T-helper 2 cell treated with Interferon-gamma antibody and Interleukin-4, amounts not matched to agents 5 μg/mL and 100 μg/mL, for 36 hours (primary cell): ENCODE measurements around the gene TSPAN11.
"Not testable (repeated sequence)": the region's sequence is repeated elsewhere in the genome, so short reads cannot be mapped to it uniquely, and the experiment has no call there.

Experiments used
- DNase-seq: peaks from one replicate; pipeline ENCODE4 v3.0.0; 2021; ENCODE audit warnings: low spot score
- H3K27ac Mint-ChIP-seq: one replicate; pipeline ENCODE4 v1.8.0; 2021; ENCODE audit warnings: mild to moderate bottlenecking, mixed read lengths
- H3K27me3 Mint-ChIP-seq: one replicate; pipeline ENCODE4 v1.8.0; 2021; ENCODE audit warnings: low read depth, mixed read lengths
- H3K36me3 Mint-ChIP-seq: one replicate; pipeline ENCODE4 v1.8.0; 2021; ENCODE audit warnings: low read depth, mixed read lengths
- H3K4me1 Mint-ChIP-seq: one replicate; pipeline ENCODE4 v1.8.0; 2021; ENCODE audit warnings: low read depth, mixed read lengths
- H3K4me3 Mint-ChIP-seq: one replicate; pipeline ENCODE4 v1.8.0; 2022; ENCODE audit warnings: mild to moderate bottlenecking, moderate library complexity, mixed read lengths
- H3K9me3 Mint-ChIP-seq: one replicate; pipeline ENCODE4 v1.8.0; 2021; ENCODE audit warnings: mixed read lengths

The TSPAN11 gene

DNA sequence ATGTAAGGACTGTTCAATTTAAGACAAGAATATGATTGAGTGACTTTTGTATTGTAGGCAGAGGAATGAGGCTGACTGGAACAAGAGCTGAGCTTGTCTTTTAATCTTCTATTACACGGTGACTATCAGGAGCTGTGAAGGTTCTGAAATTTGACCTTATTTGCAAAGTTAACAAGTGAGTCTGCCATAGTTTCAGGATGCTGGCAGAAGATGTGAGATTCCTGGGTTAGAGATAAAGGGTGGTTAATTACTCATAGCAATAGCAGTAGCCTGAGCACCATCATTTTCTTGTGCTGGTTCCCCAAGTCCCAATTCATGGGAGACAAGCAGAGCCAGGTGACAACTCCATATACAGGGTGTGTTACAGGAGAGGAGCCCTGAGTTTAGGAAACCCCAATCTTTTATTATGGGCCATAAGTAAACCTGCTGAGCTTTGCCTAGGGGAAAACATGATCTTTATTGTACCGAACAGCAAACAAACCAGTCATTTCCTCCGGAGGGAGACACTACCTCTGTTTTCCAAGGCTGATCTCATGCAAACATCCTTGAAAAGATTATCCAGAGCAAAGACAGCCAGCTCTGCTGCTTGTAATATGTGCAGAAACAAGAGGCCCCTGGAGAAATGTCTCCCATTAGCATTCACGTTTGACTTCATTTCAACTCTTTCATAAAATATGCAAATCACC is 95.4 kb downstream of the TSPAN11 start:
- H3K9me3 Mint-ChIP-seq, result no peaks in the 10 kb centered on the region

DNA sequence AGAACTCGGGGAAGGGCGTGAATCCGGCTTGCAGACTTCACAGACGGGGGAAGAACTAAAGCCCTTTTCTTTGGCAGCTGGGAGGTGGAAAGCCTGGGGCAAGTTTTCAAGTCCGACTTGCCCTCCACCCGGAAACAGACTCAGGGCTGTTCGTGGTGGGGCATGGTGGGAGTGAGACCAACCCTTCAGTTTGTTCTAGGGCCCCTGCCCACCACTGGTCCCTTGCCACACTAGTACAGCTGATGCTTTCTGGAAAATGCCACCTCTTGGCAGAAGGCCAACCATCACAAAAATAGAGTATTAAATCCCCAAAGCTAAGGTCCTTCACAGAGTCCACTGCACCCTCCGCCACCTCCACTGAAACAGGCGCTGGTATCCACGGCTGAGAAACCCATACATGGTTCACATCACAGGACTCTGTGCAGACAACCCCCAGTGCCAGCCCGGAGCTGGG is 96.8 kb downstream of the TSPAN11 start:
- H3K27me3 Mint-ChIP-seq, result peaks cover 19% of the 10 kb centered on the region
- H3K4me1 Mint-ChIP-seq, result peaks cover 4% of the 10 kb centered on the region
- no peak for DNase-seq
- H3K27ac Mint-ChIP-seq, result no peak overlapping the region
- no peaks in the 10 kb centered on the region for H3K36me3 Mint-ChIP-seq
- H3K9me3 Mint-ChIP-seq, result no peaks in the 10 kb centered on the region
- H3K4me3 Mint-ChIP-seq, result no peak overlapping the region

More for the DNA sequence above, 95.4 kb downstream of the TSPAN11 start:
- H3K27ac Mint-ChIP-seq, result no peak overlapping the region
- peaks cover 22% of the 10 kb centered on the region for H3K27me3 Mint-ChIP-seq
- peaks cover 4% of the 10 kb centered on the region for H3K4me1 Mint-ChIP-seq
- H3K36me3 Mint-ChIP-seq, result no peaks in the 10 kb centered on the region
- H3K4me3 Mint-ChIP-seq, result no peak overlapping the region
- DNase-seq, result no peak

DNA sequence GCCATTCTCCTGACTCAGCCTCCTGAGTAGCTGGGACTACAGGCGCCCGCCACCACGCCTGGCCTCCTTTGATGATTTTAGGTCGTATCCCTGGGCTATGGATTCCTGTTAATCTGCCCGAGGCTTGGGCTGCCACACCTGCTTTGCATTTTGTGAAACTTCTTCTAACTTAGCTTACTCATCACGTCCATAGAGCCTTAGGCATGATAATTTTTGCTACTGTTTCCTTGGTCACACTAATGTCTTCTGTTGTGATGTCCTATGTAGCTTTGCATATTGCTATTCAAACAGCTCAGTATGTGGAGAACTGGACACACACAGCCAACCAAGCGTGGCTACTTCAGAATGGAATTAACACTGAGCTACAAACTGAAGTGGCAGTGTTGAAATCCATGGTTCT is 99.7 kb downstream of the TSPAN11 start:
- no peak for DNase-seq
- no peak overlapping the region for H3K4me3 Mint-ChIP-seq
- peaks cover 17% of the 10 kb centered on the region for H3K27me3 Mint-ChIP-seq
- no peak overlapping the region for H3K27ac Mint-ChIP-seq
- no peaks in the 10 kb centered on the region for H3K9me3 Mint-ChIP-seq
- no peaks in the 10 kb centered on the region for H3K36me3 Mint-ChIP-seq
- H3K4me1 Mint-ChIP-seq, result peaks cover 8% of the 10 kb centered on the region

DNA sequence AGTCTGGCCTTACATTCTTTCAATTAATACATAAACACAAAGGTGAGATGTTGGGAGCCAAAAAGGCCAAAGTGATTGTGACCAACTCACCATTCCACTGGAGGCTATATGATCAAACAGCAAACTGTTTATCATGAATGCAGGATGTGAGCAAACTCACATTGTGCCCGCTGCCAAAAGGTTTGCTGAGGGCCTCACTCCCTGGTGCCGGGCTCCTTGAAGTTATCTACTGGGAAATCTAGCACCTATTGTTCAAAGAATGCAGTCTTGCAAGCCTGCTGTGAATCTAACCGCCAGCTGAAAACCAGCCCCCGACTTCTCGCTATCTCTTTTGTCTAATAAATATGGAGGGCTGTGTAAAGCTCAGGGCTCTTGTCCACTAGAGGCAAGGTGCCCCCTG is 100.5 kb downstream of the TSPAN11 start:
- H3K9me3 Mint-ChIP-seq, DNase-seq, H3K4me3 Mint-ChIP-seq, H3K36me3 Mint-ChIP-seq, H3K27ac Mint-ChIP-seq, H3K4me1 Mint-ChIP-seq: not testable (repeated sequence)
- peaks cover 17% of the 10 kb centered on the region for H3K27me3 Mint-ChIP-seq

DNA sequence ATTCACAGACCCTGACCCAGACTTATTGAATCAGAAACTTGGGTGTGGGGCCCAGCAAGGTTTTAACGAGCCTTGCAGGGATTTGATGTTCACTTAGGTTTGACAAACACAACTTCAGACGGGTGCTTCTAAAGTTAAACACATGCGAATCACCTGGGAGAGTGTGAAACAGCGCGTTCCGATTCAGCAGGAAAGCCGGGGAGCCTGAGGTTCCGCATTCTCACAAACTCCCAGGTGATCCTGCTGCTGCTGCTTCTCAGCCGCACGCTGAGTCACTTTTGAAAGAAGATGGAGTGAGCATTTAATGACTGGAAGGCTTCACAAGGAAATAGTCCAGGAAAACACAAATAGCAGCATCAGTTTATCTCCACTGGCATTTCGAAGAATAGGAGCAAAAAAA is 102.9 kb downstream of the TSPAN11 start:
- DNase-seq, result no peak
- H3K27ac Mint-ChIP-seq, result no peak overlapping the region
- H3K9me3 Mint-ChIP-seq, result no peaks in the 10 kb centered on the region
- H3K4me1 Mint-ChIP-seq, result peaks cover 6% of the 10 kb centered on the region
- H3K27me3 Mint-ChIP-seq, result peaks cover 7% of the 10 kb centered on the region
- no peaks in the 10 kb centered on the region for H3K36me3 Mint-ChIP-seq
- H3K4me3 Mint-ChIP-seq, result no peak overlapping the region

DNA sequence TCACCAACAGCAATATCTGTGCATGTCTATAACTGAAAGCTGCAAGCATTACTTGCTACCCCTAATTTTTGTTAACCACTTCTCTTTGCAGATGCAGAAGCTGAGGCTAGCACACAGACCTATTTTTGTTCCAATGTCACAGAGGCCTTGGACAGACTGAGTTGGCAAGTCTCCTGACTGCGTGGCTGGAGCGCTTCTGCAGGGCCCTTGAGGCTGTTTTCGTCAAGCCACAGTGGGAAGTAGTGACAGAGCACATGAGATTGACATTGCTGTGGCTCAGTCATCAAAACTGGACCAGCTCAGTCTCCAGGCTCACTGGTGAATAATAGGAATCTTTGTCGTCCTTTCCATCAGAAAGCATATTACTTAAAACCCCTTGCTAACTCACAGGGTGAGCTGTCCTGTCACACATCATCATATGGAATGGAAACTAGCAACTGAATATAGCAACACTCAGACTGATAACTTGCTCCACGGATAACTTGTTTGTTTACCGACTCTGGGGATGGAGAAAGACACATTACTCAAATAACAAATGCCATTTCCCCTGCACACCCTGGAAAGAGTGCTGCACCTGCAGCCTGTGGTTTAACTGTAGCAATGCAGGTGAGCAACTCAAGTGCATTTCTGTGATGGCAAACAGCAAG is 103.5 kb downstream of the TSPAN11 start:
- peaks cover 4% of the 10 kb centered on the region for H3K27me3 Mint-ChIP-seq
- H3K27ac Mint-ChIP-seq, result no peak overlapping the region
- no peak for DNase-seq
- H3K4me3 Mint-ChIP-seq, result no peak overlapping the region
- no peaks in the 10 kb centered on the region for H3K9me3 Mint-ChIP-seq
- peaks cover 6% of the 10 kb centered on the region for H3K4me1 Mint-ChIP-seq
- no peaks in the 10 kb centered on the region for H3K36me3 Mint-ChIP-seq

DNA sequence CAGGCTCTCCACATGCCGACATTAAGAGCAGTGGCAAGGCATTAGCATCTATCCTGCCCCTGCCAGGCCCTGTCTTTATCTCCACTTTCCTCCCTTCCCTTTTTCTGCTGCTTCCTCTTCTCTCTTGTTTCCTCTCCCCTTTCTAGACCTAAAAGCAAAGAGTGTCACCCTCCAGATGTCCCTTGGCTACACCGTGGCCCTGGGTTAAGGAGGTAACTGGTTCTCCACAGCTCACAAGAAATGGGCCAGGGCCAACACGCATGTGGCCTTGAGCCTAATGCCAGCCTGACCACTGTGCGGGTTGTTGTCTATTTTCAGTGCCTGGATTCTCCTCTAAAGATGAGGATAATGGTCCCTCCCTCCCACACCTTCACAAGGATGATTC is 105.4 kb downstream of the TSPAN11 start:
- no peaks in the 10 kb centered on the region for H3K9me3 Mint-ChIP-seq
- H3K4me1 Mint-ChIP-seq, result peaks cover 6% of the 10 kb centered on the region
- no peaks in the 10 kb centered on the region for H3K27me3 Mint-ChIP-seq
- H3K4me3 Mint-ChIP-seq, result no peak overlapping the region
- no peak overlapping the region for H3K27ac Mint-ChIP-seq
- H3K36me3 Mint-ChIP-seq, result no peaks in the 10 kb centered on the region
- no peak for DNase-seq

DNA sequence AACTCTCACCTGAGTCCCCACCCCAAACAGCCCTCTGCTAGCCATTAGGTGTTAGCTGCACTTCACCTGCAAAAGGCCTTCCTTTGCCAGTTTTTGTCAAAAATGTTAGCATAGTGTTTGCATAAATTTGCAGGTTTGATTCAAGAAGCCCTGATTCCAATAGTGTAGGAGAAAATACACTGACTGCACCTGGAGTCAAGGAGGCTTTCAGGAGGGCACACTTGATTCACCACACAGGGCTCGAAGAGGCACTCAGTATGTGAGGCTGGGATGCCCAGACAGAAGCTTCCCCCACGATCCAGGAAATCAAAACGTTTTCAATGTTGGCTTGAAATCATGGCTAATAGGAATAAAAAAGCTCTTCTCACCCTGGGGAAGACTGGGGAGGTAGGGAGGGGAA is 106.6 kb downstream of the TSPAN11 start:
- peaks cover 6% of the 10 kb centered on the region for H3K4me1 Mint-ChIP-seq
- no peak overlapping the region for H3K27ac Mint-ChIP-seq
- no peak for DNase-seq
- H3K27me3 Mint-ChIP-seq, result no peaks in the 10 kb centered on the region
- no peak overlapping the region for H3K4me3 Mint-ChIP-seq
- no peaks in the 10 kb centered on the region for H3K9me3 Mint-ChIP-seq
- no peaks in the 10 kb centered on the region for H3K36me3 Mint-ChIP-seq

DNA sequence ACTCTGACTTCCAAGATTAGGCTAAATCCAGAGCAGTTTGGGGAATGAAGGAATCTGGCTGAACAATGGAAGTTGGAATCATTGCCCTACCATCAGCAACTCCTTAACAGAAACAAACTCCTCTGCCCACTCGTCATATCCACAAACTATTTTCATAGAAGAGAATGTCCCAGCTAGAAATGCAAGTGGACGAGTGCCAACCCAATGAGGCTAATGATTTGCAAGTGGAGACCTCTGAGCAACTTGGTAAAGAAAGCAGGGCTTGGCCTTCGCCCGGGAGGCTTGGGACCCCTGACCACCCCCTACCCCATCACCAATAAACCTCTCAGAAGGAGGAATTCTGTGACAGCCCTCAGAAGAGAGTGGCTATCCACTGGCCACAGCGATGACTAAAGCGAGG is 107.1 kb downstream of the TSPAN11 start:
- Mint-ChIP-seq H3K27me3 (peaks cover 4% of the 10 kb centered on the region), H3K9me3 (no peaks in the 10 kb centered on the region)

DNA sequence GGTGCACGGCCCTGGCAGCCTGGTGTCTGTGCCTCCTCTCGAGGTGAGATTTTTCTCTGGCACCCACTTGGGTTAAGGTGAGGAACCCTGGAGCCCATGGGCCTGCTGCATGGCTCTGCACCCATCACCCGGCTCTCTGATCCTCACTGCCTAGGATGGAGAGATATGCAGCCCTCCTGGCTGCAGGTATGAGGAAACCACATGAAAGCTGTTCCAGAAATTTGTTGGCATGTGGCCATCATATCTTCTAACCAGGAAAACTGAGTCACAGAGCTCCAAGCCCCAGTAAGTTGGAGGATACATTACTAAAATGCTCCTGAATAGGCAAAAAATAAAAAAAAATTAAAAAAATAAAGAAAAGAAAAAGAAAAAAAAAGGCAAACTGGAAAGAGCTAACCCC is 107.8 kb downstream of the TSPAN11 start:
- Mint-ChIP-seq H3K4me1 (peaks cover 6% of the 10 kb centered on the region), H3K27me3 (peaks cover 5% of the 10 kb centered on the region), H3K27ac (no peak overlapping the region), H3K9me3 (no peaks in the 10 kb centered on the region), H3K36me3 (no peaks in the 10 kb centered on the region), H3K4me3 (no peak overlapping the region)
- DNase-seq, result no peak

More for the DNA sequence above, 107.1 kb downstream of the TSPAN11 start:
- H3K36me3 Mint-ChIP-seq, result no peaks in the 10 kb centered on the region
- H3K4me1 Mint-ChIP-seq, result peaks cover 6% of the 10 kb centered on the region
- H3K27ac Mint-ChIP-seq, result no peak overlapping the region
- no peak for DNase-seq
- H3K4me3 Mint-ChIP-seq, result no peak overlapping the region

DNA sequence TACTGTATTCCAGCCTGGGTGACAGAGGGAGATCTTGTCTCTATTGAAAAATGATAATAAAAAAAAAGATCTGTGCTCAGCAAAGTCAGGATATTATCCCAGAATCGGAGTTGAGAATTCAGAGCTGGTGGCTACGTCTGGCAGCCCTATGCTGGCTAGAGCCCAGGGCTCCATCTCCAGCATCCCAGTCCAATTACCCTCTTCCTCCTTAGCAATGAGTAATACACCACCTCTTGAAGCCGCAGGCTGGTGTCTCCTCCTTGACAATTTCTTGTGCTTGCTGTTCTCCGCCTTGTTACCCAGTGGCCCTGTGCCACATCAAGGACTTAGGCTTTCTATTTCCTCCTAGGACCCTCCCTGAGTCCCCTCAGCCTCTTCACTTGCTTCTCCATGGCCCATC is 108.7 kb downstream of the TSPAN11 start:
- Mint-ChIP-seq H3K27me3 (peaks cover 5% of the 10 kb centered on the region), H3K27ac (no peak overlapping the region), H3K9me3 (no peaks in the 10 kb centered on the region), H3K4me3 (no peak overlapping the region), H3K4me1 (peaks cover 5% of the 10 kb centered on the region), H3K36me3 (no peaks in the 10 kb centered on the region)
- DNase-seq, result no peak

DNA sequence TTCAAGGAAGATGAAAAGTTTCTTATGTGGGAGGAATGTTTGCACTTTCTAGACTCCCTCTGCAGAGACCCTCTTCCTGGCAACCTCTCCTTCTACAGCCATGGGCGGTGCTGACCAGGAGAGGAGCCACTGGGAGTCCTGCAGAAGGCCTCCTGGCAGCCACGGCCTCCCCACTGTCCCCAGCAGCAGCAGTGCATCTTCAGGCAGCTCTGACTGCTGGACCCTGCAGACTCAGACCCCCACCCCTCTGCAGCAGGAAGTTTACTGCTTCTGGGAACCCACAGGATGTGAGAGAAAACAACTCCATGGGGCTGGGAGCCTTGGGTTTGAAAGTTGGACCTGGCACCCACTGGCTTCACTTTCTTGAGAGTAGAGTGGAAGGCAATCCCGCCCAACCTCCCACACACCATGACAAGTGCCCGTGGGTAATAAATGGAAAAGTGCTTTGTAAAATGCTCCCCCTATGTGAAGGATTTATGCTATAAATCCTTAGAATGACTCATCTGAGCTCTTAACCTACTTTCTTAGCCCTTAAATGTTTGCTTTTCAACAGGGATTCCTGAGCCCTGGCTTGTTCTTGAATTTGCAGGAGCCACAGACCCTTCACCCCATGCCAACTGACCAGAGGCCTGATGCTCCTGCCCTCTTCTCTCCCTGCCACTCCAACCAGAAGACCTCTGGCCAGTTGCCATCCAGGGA is 109.6 kb downstream of the TSPAN11 start:
- Mint-ChIP-seq H3K9me3 (no peaks in the 10 kb centered on the region), H3K27me3 (peaks cover 5% of the 10 kb centered on the region), H3K4me3 (no peak overlapping the region), H3K4me1 (peaks cover 3% of the 10 kb centered on the region), H3K36me3 (no peaks in the 10 kb centered on the region), H3K27ac (no peak overlapping the region)
- DNase-seq, result no peak

DNA sequence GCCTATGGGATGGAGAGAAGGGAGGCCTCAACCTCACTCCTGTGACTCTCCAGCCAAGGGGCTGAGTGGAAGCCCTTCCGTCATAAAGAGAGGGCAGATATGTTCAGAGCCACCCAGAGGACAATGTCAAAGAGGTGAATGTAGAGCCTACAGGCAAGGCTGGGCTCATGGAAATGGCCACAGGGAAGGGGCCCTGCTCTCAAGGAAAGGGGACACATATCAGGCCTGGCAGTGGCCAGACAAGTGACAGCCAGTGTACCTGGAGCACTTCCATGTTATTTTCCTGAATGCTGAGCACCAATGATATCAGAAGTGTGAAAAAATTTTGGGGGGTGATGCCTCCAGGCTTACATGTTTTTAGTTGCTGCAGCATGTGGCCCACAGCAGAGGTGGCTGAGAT is 110.5 kb downstream of the TSPAN11 start:
- Mint-ChIP-seq H3K36me3 (no peaks in the 10 kb centered on the region), H3K9me3 (no peaks in the 10 kb centered on the region), H3K4me3 (no peak overlapping the region), H3K4me1 (no peaks in the 10 kb centered on the region), H3K27ac (no peak overlapping the region), H3K27me3 (peaks cover 5% of the 10 kb centered on the region)
- no peak for DNase-seq

DNA sequence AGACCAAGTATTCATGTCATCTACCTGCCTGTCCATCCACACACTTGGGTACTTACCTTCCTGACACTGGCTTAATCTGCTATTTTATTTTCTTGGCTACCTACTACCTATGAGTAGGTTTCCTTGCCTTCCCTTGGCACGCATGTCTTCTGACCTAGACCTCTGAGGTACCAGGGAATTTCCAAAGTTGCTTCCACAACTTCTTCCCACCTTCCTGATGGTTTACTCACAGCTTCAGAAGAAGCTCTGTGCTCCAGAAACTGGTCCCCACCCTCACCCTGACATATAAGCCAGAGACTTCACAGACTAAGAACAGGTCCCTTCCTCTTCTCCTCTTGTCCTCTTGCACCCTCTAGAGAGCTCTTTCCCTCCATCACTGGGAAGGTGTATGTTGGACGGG is 111.4 kb downstream of the TSPAN11 start:
- H3K36me3 Mint-ChIP-seq, result no peaks in the 10 kb centered on the region
- no peak overlapping the region for H3K27ac Mint-ChIP-seq
- no peaks in the 10 kb centered on the region for H3K4me1 Mint-ChIP-seq
- H3K9me3 Mint-ChIP-seq, result no peaks in the 10 kb centered on the region
- no peak for DNase-seq
- H3K27me3 Mint-ChIP-seq, result peaks cover 5% of the 10 kb centered on the region
- no peak overlapping the region for H3K4me3 Mint-ChIP-seq
